Measurements from ENCODE around the gene TBX2.

DNA sequence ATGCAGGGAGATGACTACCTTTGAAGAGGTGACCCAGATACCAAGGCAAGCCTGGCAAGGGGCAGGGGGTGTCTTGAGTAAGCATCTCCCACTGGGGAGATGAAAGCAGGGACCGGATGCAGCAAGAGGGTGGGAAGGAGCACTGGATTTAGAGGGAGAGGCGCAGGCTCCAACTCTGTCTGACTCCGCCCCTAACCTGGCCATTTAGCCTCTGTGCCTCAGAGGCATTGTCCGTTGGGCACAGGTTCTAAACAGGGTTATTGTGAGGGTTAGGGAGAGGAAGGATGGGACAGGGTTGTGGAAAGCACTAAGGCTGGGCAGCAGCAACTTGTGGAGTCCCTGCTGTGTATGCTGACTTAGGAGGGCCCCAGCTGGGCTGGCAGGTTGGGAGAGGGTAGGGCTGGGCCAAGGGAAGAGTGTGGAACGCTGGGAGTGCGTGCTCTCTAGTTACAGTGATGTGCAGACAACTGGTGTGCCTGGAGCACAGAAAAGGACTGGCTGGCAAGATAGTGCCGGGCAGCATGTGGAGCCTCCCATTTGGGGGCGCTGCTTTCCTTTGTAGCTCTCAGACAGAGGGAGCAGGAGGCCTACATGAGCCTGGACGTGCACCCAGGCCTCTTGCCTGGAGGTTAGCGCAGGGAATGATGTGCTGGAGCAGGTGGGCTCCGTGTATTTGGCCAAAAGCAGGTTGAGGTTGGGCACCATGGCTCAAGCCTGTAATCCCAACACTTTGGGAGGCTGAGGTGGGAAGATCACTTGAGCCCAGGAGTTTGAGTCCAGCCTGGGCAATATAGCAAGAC, 26.2 kb downstream of the TBX2 start:
- peak; percentile 39 for TF ChIP-seq CTCF (IDR thresholded peaks at IDR 0.05)
- TF ChIP-seq EZH2phosphoT487 (IDR thresholded peaks at IDR 0.05) = no peak
- TF ChIP-seq EZH2 (IDR thresholded peaks at IDR 0.05) = no peak
